HG02943 (cell line): Measurements from ENCODE around the gene SYT6.

Experiments used
- ATAC-seq: cut with Tn5 transposase; IDR thresholded peaks from one replicate; pipeline ENCODE4 v1.9.1; 2021; ENCODE audit warnings: mild to moderate bottlenecking, low read depth, moderate library complexity; ENCODE audit not compliant: unreplicated experiment

The SYT6 gene

GRCh38 chr1:114155706-114156105, 2.0 kb upstream of the SYT6 start:
- ATAC-seq, result no peak

- ATAC-seq, result no peak
These were observed 1.3 kb upstream of the SYT6 start for GRCh38 chr1:114154963-114155322.

GRCh38 chr1:114154146-114154962, 685 bp upstream of the SYT6 start:
- no peak for ATAC-seq

- no peak for ATAC-seq
These were observed 985 bp downstream of the SYT6 start for GRCh38 chr1:114152508-114153260.

- ATAC-seq, result no peak
These were observed 1.6 kb downstream of the SYT6 start for GRCh38 chr1:114152089-114152507.

- no peak for ATAC-seq
These were observed 3.7 kb downstream of the SYT6 start for GRCh38 chr1:114150016-114150415.

- ATAC-seq, result no peak
These were observed 4.5 kb downstream of the SYT6 start for GRCh38 chr1:114149211-114149610.

GRCh38 chr1:114145504-114146151, 8.0 kb downstream of the SYT6 start:
- no peak for ATAC-seq

GRCh38 chr1:114144016-114144415, 9.7 kb downstream of the SYT6 start:
- ATAC-seq, result no peak

GRCh38 chr1:114139540-114139939, 14.1 kb downstream of the SYT6 start:
- ATAC-seq, result no peak

- ATAC-seq, result no peak
These were observed 16.2 kb downstream of the SYT6 start for GRCh38 chr1:114137497-114137896.

GRCh38 chr1:114135786-114136185, 17.9 kb downstream of the SYT6 start:
- ATAC-seq, result no peak

- ATAC-seq, result no peak
These were observed 19.2 kb downstream of the SYT6 start for GRCh38 chr1:114134518-114134917.

GRCh38 chr1:114133129-114133528, 20.5 kb downstream of the SYT6 start:
- ATAC-seq, result no peak

- ATAC-seq, result no peak
These were observed 22.0 kb downstream of the SYT6 start for GRCh38 chr1:114131526-114132220.

GRCh38 chr1:114130846-114131525, 22.7 kb downstream of the SYT6 start:
- ATAC-seq, result no peak

GRCh38 chr1:114130213-114130612, 23.5 kb downstream of the SYT6 start:
- ATAC-seq, result no peak

- ATAC-seq, result no peak
These were observed 25.4 kb downstream of the SYT6 start for GRCh38 chr1:114128293-114128692.

GRCh38 chr1:114126261-114127095, 27.2 kb downstream of the SYT6 start:
- peak; percentile 95 for ATAC-seq
